Activated CD8-positive, alpha-beta T cell treated with anti-CD3 and anti-CD28 coated beads for 36 hours (primary cell): Measurements from ENCODE around the gene LGALS1. TPM values are rescaled to one million over a fixed set of nuclear protein-coding genes. Genes with fewer than 3 reads are reported as not detected.

ENCODE experiments used
- ATAC-seq: fragments of 200-7000 bp; cut with Tn5 transposase; one replicate; pipeline ENCODE4 v1.10.0; 2021; ENCODE audit warnings: mild to moderate bottlenecking, moderate library complexity
- CTCF ChIA-PET: fragments of 350-600 bp; sonication (Branson Sonifier 250); formaldehyde crosslinking; loops from one replicate; lab custom pipeline; 2021; ENCODE audit warnings: antibody characterized with exemption; lab: Charles Lee
- POLR2A ChIA-PET: fragments of 350-600 bp; sonication (Branson Sonifier 250); formaldehyde crosslinking; loops from one replicate; lab custom pipeline; 2021; ENCODE audit warnings: antibody characterized with exemption; lab: Charles Lee
- DNase-seq: peaks from one replicate; pipeline ENCODE4 v3.0.0-alpha.2; 2020
- H3K27ac Mint-ChIP-seq: one replicate; pipeline ENCODE4 v1.8.0; 2021; ENCODE audit warnings: mild to moderate bottlenecking, mixed read lengths
- H3K27me3 Mint-ChIP-seq: one replicate; pipeline ENCODE4 v1.8.0; 2021; ENCODE audit warnings: mixed read lengths
- H3K36me3 Mint-ChIP-seq: one replicate; pipeline ENCODE4 v1.8.0; 2021; ENCODE audit warnings: low read depth, mixed read lengths
- H3K4me1 Mint-ChIP-seq: one replicate; pipeline ENCODE4 v1.8.0; 2021; ENCODE audit warnings: low read depth, mixed read lengths
- H3K4me3 Mint-ChIP-seq: one replicate; pipeline ENCODE4 v1.8.0; 2021; ENCODE audit warnings: mild to moderate bottlenecking, moderate library complexity, mixed read lengths
- H3K9me3 Mint-ChIP-seq: one replicate; pipeline ENCODE4 v1.8.0; 2021; ENCODE audit warnings: mixed read lengths
- CTCF ChIP-seq: fragments of 200-600 bp; IDR thresholded peaks from one replicate; pipeline ENCODE4 v1.8.0; 2022; ENCODE audit warnings: antibody characterized with exemption, mild to moderate bottlenecking
- intact Hi-C: fragments of 100-400 bp; cut with micrococcal nuclease; formaldehyde crosslinking; loops from one replicate; pipeline ENCODE4 v1.10.0; 2022
- total RNA-seq, 2 experiments: library from RNA; stranded (reverse); gene quantifications; one replicate each; pipeline ENCODE4 v1.2.3, GENCODE V29; 2021

LGALS1 gene
- total RNA-seq, 2 experiments from 2014 or later = 247 to 261 TPM

- peak; percentile 26 for ATAC-seq
- H3K4me3 Mint-ChIP-seq = peak overlapping the region; percentile 49
- no peak for DNase-seq
- H3K27me3 Mint-ChIP-seq = no peaks in the 10 kb centered on the region
- no peaks in the 10 kb centered on the region for H3K9me3 Mint-ChIP-seq
- TF ChIP-seq CTCF = no peak
- peaks cover 69% of the 10 kb centered on the region for H3K4me1 Mint-ChIP-seq
- intact Hi-C loops = no loop called here
- H3K27ac Mint-ChIP-seq = peak overlapping the region; percentile 93
- ChIA-PET POLR2A (interaction anchor here (0.8 to 4.4 kb wide), 6 partner anchors 11 to 49 kb away, joined by 3 to 30 read pairs (median 10); partner anchors contain the start of genes GGA1, PDXP and SH3BP1), CTCF (interaction anchor here (0.9 to 68.1 kb wide), 3 partner anchors 2 to 155 kb away, joined by 3 to 1770 read pairs (median 1770); partner anchors contain the start of genes GGA1, LGALS1, NOL12 and PDXP)
- peaks cover 24% of the 10 kb centered on the region for H3K36me3 Mint-ChIP-seq
Measured at GRCh38 chr22:37627121-37627520, 48.3 kb upstream of the LGALS1 start.

- ChIA-PET POLR2A (interaction anchor here (0.7 to 4.4 kb wide), 8 partner anchors 10 to 59 kb away, joined by 3 to 30 read pairs (median 6); partner anchors contain the start of genes GGA1, NOL12, PDXP and SH3BP1), CTCF (interaction anchor here (0.9 to 68.1 kb wide), 3 partner anchors 2 to 155 kb away, joined by 3 to 1770 read pairs (median 1770); partner anchors contain the start of genes GGA1, LGALS1, NOL12 and PDXP)
- no peak for TF ChIP-seq CTCF
- peak overlapping the region; percentile 49 for H3K4me3 Mint-ChIP-seq
- no peaks in the 10 kb centered on the region for H3K27me3 Mint-ChIP-seq
- intact Hi-C loops = no loop called here
- ATAC-seq (peak; percentile 57), DNase-seq (peak; percentile 74)
- H3K36me3 Mint-ChIP-seq = peaks cover 24% of the 10 kb centered on the region
- H3K9me3 Mint-ChIP-seq = no peaks in the 10 kb centered on the region
- H3K27ac Mint-ChIP-seq = peak overlapping the region; percentile 93
- H3K4me1 Mint-ChIP-seq = peaks cover 71% of the 10 kb centered on the region
Measured at GRCh38 chr22:37627545-37627944, 47.9 kb upstream of the LGALS1 start.

- DNase-seq (no peak), ATAC-seq (no peak)
- no peaks in the 10 kb centered on the region for H3K27me3 Mint-ChIP-seq
- H3K36me3 Mint-ChIP-seq = peaks cover 23% of the 10 kb centered on the region
- H3K27ac Mint-ChIP-seq = peak overlapping the region; percentile 93
- intact Hi-C loops = no loop called here
- ChIA-PET CTCF (interaction anchor here (41.4 to 68.1 kb wide), 2 partner anchors 4 to 28 kb away, joined by 1770 read pairs; partner anchors contain the start of genes GGA1, LGALS1, NOL12 and PDXP), POLR2A (interaction anchor here (1.1 to 4.4 kb wide), 5 partner anchors 9 to 29 kb away, joined by 3 to 28 read pairs (median 10); partner anchors contain the start of genes GGA1, PDXP and SH3BP1)
- peaks cover 79% of the 10 kb centered on the region for H3K4me1 Mint-ChIP-seq
- no peak for TF ChIP-seq CTCF
- H3K9me3 Mint-ChIP-seq = no peaks in the 10 kb centered on the region
- H3K4me3 Mint-ChIP-seq = no peak overlapping the region
Measured at GRCh38 chr22:37628830-37629229, 46.6 kb upstream of the LGALS1 start.

GRCh38 chr22:37629928-37630327 is 45.5 kb upstream of the LGALS1 start:
- Mint-ChIP-seq H3K4me3 (no peak overlapping the region), H3K36me3 (peaks cover 18% of the 10 kb centered on the region), H3K27ac (peak overlapping the region; percentile 88), H3K27me3 (no peaks in the 10 kb centered on the region), H3K4me1 (peaks cover 79% of the 10 kb centered on the region), H3K9me3 (no peaks in the 10 kb centered on the region)
- ATAC-seq = no peak
- intact Hi-C loops = no loop called here
- DNase-seq = no peak
- POLR2A ChIA-PET = interaction anchor here (0.7 to 2.9 kb wide), 5 partner anchors 10 to 21 kb away, joined by 3 to 10 read pairs (median 4); partner anchors contain the start of genes GGA1 and SH3BP1
- CTCF ChIA-PET = interaction anchor here (41.4 to 68.1 kb wide), 2 partner anchors 5 to 27 kb away, joined by 1770 read pairs; partner anchors contain the start of genes GGA1, LGALS1, NOL12 and PDXP
- TF ChIP-seq CTCF = no peak
